WTC11 (cell line): ENCODE measurements around the gene TMEM272.

ENCODE experiments used
- CBFB ChIP-seq: sonication (generic); formaldehyde crosslinking; IDR thresholded peaks from 2 replicates; pipeline ENCODE4 v1.8.1; 2022; ENCODE audit warnings: mild to moderate bottlenecking, low read depth, missing genetic modification reagents
- TF ChIP-seq, protein P1 (sequence below): sonication (generic); formaldehyde crosslinking; IDR thresholded peaks from 2 replicates; pipeline ENCODE4 v1.8.0; 2022; ENCODE audit warnings: mild to moderate bottlenecking, missing genetic modification reagents

DNA sequence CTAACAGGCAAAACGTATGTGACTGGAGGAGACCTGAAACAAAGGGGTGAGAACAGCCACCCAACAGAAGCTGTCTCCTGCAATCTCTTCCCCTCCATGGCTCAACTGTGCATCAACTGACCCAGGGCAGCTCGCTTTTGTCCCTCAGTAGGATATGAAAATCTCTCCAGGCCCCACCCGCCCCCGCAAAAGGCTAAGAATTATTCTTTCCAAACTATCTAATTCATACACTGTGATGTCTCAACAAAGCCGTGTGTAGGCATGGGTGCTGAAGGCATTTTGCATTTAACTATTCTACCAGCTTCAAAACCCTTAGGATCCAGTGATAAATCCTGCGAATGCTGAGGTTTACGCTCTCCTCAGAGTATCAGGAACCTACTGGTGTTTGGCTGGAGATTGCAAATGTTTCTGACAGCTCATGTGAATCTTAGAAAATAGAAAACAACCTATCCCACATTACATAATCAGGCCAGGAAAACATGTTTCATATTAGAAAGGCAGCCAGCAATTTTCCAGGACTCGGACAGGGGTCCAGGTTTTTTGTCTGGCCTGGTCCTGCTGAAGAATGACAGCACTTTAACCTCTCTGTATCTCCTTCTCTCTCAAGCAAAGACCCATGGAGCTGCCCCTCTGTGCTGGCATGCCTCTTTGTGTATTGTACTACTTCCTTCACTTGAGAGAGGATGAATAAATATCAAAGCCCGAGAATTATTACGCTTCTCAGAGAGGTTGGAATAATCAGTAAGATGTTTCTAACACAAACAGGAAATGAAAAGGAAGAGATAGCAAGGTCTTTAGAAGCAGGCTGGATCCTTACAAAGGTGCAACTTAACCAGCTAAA, 58.3 kb downstream of the TMEM272 start:
- no peak for TF ChIP-seq CBFB (CRISPR knock-in tag)
- TF ChIP-seq, protein P1, sequence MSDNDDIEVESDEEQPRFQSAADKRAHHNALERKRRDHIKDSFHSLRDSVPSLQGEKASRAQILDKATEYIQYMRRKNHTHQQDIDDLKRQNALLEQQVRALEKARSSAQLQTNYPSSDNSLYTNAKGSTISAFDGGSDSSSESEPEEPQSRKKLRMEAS (CRISPR knock-in tag): no peak
